Stimulated activated CD4-positive, alpha-beta T cell treated with anti-CD3 and anti-CD28 coated beads, TNF-alpha, amount 100 ng/mL, for 48 hours (primary cell): Measurements from ENCODE around the gene CMIP.

Experiments
- DNase-seq, 3 donors: peaks; one replicate each; pipeline ENCODE4 v3.0.0-alpha.2; 2020; ENCODE audit warnings: low read depth in 3 of 3

The CMIP gene

DNA sequence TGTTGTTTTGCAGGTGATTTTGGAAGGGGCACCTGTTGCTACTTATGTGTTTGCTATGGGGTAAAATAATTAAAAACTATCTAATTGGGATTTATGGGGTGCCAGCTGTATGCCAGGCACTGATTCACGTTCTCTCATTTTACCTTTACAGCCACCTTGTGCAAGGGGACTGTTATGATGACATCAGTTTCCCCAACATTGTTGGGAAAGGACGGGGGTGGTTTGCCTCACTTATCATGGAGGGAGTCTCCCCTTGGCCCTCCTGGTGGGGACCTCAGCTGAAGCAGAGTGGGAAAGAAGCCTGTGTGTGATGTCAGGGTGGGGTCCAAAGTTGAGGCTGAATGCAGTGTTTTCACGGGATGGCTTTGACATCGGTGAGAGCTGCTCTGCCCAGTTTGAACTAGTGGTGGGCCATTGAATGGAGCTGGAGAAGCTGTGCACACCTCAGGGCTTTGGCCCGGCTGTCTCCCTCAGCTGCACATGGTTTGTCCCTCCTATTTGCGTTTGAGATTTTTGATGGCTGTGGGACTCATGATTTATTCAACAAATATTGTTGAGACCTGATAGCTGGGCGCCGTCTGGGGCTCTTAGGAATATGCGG is 36.1 kb downstream of the CMIP start:
- DNase-seq: no peak

- DNase-seq: no peak
Measured at GRCh38 chr16:81481207-81481821, 36.7 kb downstream of the CMIP start.

DNA sequence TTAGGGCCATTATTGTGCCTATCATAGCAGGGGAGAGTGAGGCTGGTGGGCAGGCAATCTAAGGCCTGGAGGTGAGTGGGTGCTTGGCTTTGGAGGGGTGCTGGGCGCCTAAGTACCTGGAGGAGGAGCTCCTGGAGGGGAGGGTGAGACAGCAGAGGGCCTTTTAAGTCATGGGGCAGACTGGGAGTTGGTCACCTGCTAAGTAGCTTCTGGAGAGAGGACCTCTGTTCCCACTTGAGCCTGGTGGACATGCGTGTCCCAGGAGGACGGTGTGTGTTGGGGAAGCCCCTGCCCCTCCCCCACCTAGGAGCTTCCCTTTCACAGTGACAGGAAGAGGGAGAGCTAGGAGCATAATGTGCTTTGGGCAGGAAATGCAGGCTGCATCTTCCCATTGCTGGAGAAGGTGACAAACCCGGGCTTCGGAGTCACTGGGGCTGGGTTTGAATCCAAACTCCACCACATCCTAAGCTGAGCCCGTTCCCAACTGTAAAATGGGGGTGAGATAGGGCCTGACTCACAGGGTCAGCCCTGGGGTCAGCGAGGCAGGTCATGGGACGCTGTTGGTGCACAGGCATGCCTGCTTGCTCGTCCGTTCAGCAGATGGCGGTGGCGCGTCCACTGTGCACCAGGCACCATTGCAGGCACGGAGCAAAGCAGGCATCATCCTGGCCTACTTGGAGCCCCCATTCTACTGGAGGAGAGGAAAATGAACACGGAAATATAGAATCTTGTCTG is 37.9 kb downstream of the CMIP start:
- DNase-seq: no peak

DNA sequence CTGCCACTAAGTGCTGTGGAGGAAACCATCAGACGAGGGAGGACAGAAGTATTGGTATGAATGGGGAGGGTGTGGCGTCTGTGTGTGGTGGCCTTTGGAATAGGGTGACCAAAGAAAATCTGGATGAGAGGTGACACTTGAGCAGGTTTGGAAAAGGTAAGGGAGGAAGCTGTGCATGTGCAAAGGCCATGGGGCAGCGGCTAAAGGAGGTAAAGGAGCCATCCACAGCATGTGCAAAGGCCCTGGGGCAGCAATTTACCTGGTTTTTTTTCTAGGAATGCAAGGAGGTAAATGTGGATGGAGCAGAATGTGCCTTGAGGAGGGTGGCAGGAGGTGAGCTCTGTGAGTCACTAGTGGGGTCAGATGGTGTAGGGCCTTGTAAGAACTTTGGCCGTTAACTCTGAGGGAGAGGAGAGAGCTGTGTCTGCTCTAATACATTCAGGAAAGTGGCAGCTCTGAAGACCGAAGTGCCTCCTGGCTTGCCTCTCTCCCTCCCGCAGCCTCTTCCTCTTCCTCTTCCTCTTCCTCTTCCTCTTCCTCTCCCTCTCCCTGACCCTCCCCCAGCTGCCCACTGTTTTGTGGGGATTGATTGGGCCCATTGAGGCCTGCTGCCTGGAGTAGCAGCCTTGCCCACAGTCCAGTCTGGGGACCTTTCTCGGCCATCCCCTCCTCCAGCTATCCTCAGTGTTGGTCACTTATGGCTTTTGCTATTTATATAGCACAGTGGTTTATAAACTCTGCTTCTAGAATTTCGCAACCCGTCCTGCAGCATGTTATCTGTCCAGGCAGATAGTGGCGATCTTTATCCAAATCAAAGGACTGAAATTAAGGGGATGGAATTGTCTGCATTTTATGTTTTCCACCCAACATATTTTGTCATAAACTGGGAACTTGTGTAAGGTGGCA is 38.7 kb downstream of the CMIP start:
- DNase-seq: no peak

DNA sequence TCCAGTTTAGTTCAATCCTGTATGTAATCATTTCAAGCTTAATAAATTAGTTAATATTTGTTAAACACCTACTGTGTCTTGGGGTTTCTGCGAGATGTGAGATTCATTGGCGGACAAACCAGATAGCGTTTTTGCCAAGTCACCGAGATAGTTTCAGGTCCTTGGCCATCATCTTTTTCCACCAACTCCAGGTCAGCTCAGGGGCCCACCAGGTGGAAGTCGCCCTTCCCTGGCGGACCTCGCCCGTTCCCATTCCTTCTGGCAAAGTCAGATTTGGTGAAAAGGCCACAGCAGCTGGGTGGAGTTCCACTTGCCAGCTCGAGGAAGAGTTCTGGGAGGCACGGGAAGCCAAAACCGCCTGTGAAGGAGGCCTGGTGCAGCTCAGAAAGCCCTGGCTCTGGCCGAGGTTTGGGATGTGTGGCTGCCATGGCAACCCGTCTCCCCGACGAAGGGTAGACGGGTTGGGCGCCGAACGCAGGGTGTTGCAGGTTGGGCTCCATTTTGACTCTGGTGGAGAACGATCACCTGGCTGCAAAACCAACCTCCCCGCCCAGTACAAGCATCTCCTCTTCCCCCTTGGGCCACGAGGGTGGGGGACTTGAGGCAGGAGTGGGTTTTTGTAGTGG is 39.5 kb downstream of the CMIP start:
- DNase-seq: no peak

DNA sequence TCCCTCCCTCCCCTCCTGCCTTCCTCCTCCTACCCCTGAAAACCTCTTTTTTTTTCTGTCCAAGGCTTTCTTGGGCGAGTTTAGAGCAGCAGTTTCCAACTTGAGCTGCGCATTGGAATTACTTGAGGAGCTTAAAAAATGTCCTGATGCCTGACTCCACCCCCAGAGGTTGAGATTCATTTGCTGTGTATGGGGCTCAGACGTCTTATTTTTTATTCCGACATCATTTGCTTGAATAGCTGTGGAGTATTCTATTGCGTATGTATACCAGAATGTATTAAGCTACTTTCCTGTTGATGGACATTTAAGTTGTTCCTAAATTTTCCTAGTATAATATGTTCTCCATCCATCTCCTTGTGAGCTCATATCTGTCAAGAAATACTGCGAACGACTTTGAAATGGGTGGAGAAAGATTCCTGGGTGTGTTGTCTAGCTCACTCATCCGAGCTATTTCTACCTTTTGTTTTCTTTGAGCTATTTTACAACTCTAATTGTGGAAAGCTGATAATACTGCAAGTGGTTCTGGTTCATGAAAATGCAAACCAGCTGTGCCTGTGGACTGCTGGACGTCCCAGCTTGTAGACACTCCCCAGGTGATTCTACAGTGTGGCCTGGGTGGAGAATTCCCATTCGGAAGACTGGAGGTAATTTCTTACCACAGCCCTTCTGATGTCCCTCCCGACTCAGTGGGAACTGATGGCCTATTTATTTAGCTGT is 40.5 kb downstream of the CMIP start:
- DNase-seq: no peak

- no peak for DNase-seq
Measured at GRCh38 chr16:81485824-81486539, 41.4 kb downstream of the CMIP start.

- no peak for DNase-seq
Measured at GRCh38 chr16:81486540-81487061, 42.0 kb downstream of the CMIP start.

- no peak for DNase-seq
Measured at GRCh38 chr16:81487301-81487720, 42.7 kb downstream of the CMIP start.

DNA sequence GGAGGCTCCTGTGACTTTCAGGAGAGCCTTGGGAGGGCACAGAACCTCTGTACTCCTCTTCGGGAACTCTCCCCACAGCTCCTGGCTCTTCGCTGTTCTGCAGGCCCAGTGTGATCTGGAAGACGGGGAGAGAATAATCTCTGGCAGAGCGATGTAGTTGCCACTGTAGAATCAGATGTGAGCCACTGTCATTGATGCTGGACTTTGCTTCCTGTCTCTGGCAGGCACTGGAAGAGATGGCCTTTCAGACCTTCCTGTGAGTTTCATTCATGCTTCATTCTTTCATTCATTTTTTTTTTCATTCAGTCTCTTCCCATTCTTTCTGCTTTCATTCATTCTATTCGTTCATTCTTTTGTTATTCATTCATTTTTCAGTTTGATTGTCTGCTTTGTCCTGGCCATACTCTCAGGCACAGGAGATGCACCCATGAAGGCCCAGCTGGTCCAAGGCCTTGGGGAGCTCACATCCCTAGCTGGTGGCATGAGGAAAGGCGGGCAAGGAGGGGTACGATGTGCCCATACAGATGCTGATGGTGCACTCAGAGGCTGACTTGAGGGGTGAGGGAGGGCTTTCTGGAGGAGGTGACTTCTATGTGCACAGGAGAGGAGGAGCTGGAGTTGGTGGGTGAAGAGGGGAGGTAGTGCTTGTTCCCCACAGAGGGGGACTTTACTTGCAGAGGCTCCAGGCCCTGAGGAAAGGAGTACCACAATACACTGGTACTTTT is 44.2 kb downstream of the CMIP start:
- no peak for DNase-seq

DNA sequence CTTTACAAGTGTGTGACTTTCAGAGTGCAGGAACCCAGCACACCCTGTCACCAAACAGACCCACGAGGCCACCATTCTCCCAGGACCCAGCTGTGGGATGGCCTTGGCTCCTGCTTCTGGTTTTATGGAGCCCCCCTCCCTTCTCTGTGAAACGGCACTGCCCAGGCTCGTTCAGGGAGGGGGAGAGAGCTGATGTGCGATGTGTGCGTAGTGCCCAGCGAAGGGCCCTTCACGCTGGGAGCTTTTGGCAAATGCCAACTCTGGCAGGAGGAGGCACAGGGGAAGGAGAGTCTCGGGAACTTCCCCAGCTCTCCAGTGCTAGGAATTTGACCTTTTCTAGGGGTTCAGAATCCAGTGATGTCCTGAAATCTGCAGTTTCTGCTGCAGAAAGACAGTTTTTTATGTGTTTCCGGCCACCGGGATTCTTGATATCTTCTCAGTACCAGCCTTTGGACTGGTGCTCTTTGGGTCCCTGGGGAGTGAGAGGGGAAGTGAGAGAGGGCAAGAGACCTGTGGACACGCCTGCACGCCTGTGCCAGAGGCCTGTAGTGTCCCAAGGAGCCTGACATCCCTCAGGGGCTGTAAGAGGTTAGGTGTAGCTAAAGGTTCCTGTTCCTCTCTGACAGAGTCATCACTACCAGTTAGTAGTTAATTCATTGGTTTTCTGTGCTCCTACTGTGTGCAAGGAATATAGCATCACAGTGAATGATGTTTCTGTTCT is 45.1 kb downstream of the CMIP start:
- no peak for DNase-seq

GRCh38 chr16:81491541-81492188 is 47.1 kb downstream of the CMIP start:
- DNase-seq: no peak

- no peak for DNase-seq
Measured at GRCh38 chr16:81492311-81492761, 47.7 kb downstream of the CMIP start.

- DNase-seq: no peak
Measured at GRCh38 chr16:81492965-81493754, 48.6 kb downstream of the CMIP start.

DNA sequence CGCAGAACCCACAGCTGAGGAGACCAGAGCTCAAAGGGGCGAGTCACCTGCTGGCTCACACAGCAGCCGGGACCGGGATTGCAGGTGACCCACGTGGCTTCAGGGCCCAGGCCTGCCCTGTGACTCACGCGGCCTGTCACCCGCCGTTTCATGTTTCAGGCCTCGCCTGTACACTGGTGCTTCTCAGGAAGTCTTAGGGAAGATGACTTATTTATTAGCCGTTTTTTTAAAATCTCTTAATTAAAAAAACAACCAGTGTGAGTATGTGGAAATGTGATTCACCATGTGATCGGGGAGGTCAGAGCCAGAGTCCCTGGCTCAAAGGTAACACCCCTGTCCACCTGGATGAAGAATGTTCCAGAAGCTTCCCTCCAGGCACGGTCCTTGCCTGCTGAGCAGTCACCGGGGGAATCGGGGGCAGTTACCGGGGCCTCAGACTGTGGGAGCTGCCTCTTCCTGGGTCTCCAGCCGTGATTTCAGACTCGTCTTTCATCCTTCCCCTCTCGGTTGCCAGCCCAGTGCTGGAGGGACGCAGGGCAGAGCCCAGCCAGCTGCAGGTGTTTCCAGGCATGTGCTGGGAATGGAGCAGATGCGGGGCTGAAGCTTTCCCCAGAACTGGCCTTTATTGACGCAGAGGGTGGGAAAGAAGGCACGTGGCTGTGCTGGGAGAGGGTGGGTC is 49.3 kb downstream of the CMIP start:
- DNase-seq: peak; percentile 14 to 67 (median 49)

DNA sequence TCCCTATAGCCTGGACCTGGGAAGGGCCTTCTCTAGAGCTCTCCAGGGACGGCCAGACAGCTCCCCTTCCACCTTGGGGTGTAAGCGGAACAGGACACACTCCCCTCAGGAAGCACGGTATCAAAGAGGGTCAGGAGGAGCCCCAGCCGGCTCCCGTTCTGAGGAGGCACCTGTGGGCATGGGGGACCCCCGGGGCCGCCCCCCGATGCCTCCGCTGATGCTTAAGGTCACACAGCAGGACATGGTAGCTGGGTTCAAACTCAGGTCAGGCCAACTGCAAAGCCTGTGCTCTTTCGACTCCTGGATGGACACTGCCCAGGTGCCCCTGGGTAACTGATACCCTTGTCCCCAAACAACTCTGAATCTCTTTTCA is 49.8 kb downstream of the CMIP start:
- no peak for DNase-seq

- DNase-seq: no peak
Measured at GRCh38 chr16:81494888-81495287, 50.3 kb downstream of the CMIP start.
